H1 (cell line): ENCODE results near the gene LAMA4. TPM values are rescaled to one million over a fixed set of nuclear protein-coding genes. Genes with fewer than 3 reads are reported as not detected.

Source experiments
- CTCF ChIA-PET: fragments of 300-600 bp; sonication (Branson Sonifier 250); formaldehyde crosslinking; loops from one replicate; lab custom pipeline; 2021; ENCODE audit not compliant: partially characterized antibody; lab: Charles Lee
- POLR2A ChIA-PET: fragments of 300-600 bp; sonication (Branson Sonifier 250); formaldehyde crosslinking; loops from one replicate; lab custom pipeline; 2021; ENCODE audit warnings: inconsistent platforms; ENCODE audit not compliant: partially characterized antibody; lab: Charles Lee
- DNase-seq, 2 experiments: peaks; one replicate each; pipeline versions ENCODE4 v3.0.0 to v3.0.0-alpha.2; 2010 to 2022; ENCODE audit warnings: low spot score in 2 of 2, low read depth in 1 of 2, mixed read lengths in 1 of 2
- FAIRE-seq: peaks from 2 replicates; lab custom pipeline; 2011; peaks lifted over from hg19 to GRCh38; lab: Jason Lieb, UNC
- H2AFZ ChIP-seq: 2 replicates; pipeline ENCODE4 v1.8.1; 2012; ENCODE audit warnings: low read length, inconsistent platforms
- H2AK5ac ChIP-seq: 2 replicates; pipeline ENCODE4 v1.6.1; 2013; ENCODE audit warnings: low read depth, low read length
- H2BK120ac ChIP-seq: replicated peaks from 2 replicates; pipeline ENCODE3; 2013; ENCODE audit warnings: low read depth, low read length, inconsistent platforms
- H2BK12ac ChIP-seq: 2 replicates; pipeline ENCODE4 v1.6.1; 2013; ENCODE audit warnings: low read depth, low read length
- H2BK15ac ChIP-seq: 2 replicates; pipeline ENCODE4 v1.6.1; 2013; ENCODE audit warnings: low read length
- H2BK20ac ChIP-seq: 2 replicates; pipeline ENCODE4 v1.6.1; 2013; ENCODE audit warnings: low read length
- H2BK5ac ChIP-seq: 2 replicates; pipeline ENCODE4 v1.6.1; 2013; ENCODE audit warnings: low read depth, low read length
- H3K14ac ChIP-seq: 2 replicates; pipeline ENCODE4 v1.6.1; 2013; ENCODE audit warnings: inconsistent platforms; ENCODE audit not compliant: insufficient read length
- H3K18ac ChIP-seq: 2 replicates; pipeline ENCODE4 v1.6.1; 2013; ENCODE audit warnings: low read length; ENCODE audit errors: extremely low read depth
- H3K23ac ChIP-seq: 2 replicates; pipeline ENCODE4 v1.6.1; 2013; ENCODE audit warnings: inconsistent platforms; ENCODE audit not compliant: insufficient read length
- H3K23me2 ChIP-seq: 2 replicates; pipeline ENCODE4 v1.6.1; 2013; ENCODE audit warnings: low read depth, low read length
- H3K27ac ChIP-seq: 2 replicates; pipeline ENCODE4 v1.6.1; 2011; ENCODE audit warnings: low read depth, low read length, inconsistent platforms
- H3K27me3 ChIP-seq, 4 experiments: replicated peaks in 1 of 4; 1 replicate in 1 of 4; 2 replicates in 3 of 4; pipeline versions ENCODE4 v1.6.1 to v1.8.1; 2011 to 2013; ENCODE audit warnings: low read length in 3 of 4, mild to moderate bottlenecking in 3 of 4, inconsistent platforms in 2 of 4, mixed read lengths in 2 of 4, moderate library complexity in 1 of 4; ENCODE audit not compliant: control insufficient read depth in 3 of 4, insufficient read depth in 3 of 4; ENCODE audit errors: extremely low read depth in 1 of 4
- H3K36me3 ChIP-seq, 4 experiments: 2 replicates each; pipeline versions ENCODE4 v1.6.1 to v1.8.1; 2011 to 2013; ENCODE audit warnings: mild to moderate bottlenecking in 4 of 4, low read length in 3 of 4, moderate library complexity in 2 of 4, control low read depth in 1 of 4, inconsistent platforms in 1 of 4; ENCODE audit not compliant: insufficient read depth in 4 of 4, control insufficient read depth in 2 of 4
- H3K4ac ChIP-seq: replicated peaks from 2 replicates; pipeline ENCODE3; 2013; ENCODE audit warnings: low read length, low read depth, mixed read lengths, inconsistent platforms; ENCODE audit not compliant: insufficient read length
- H3K4me1 ChIP-seq, 4 experiments: replicated peaks in 1 of 4; 1 replicate in 1 of 4; 2 replicates in 3 of 4; pipeline versions ENCODE4 v1.6.1 to v1.8.1; 2011 to 2013; ENCODE audit warnings: low read length in 3 of 4, inconsistent platforms in 2 of 4, mixed read lengths in 1 of 4; ENCODE audit not compliant: insufficient read depth in 4 of 4, control insufficient read depth in 3 of 4
- H3K4me2 ChIP-seq, 2 experiments: 2 replicates each; pipeline versions ENCODE4 v1.6.1 to v1.8.1; 2011 to 2013; ENCODE audit warnings: low read depth in 2 of 2, low read length in 2 of 2, control low read depth in 1 of 2, inconsistent platforms in 1 of 2, mild to moderate bottlenecking in 1 of 2; ENCODE audit not compliant: insufficient read depth in 1 of 2
- H3K4me3 ChIP-seq, 4 experiments: fragments of 200-600, 300-600 bp in 1 of 4; sonication (generic), shearing (Covaris generic), sonication (Bioruptor Twin) in 1 of 4; 2 replicates each; pipeline versions ENCODE4 v1.5.1 to v1.8.1; 2011 to 2016; ENCODE audit warnings: low read length in 4 of 4, low read depth in 3 of 4, control low read depth in 2 of 4, inconsistent platforms in 2 of 4, mild to moderate bottlenecking in 2 of 4, mixed read lengths in 1 of 4, moderate library complexity in 1 of 4; ENCODE audit not compliant: insufficient read depth in 2 of 4; ENCODE audit errors: extremely low read depth in 1 of 4
- H3K56ac ChIP-seq: replicated peaks from 2 replicates; pipeline ENCODE3; 2013; ENCODE audit warnings: low read depth, mild to moderate bottlenecking, mixed read lengths, low read length, inconsistent platforms; ENCODE audit not compliant: insufficient read length
- H3K79me1 ChIP-seq: 2 replicates; pipeline ENCODE4 v1.6.1; 2013; ENCODE audit warnings: low read depth, low read length, control low read depth
- H3K79me2 ChIP-seq, 2 experiments: 2 replicates each; pipeline versions ENCODE4 v1.6.1 to v1.8.1; 2012 to 2013; ENCODE audit warnings: low read length in 2 of 2, mild to moderate bottlenecking in 2 of 2, inconsistent platforms in 1 of 2; ENCODE audit not compliant: insufficient read depth in 2 of 2, control insufficient read depth in 1 of 2
- H3K9ac ChIP-seq, 4 experiments: replicated peaks in 1 of 4; 1 replicate in 1 of 4; 2 replicates in 3 of 4; pipeline versions ENCODE4 v1.6.1 to v1.8.1; 2011 to 2013; ENCODE audit warnings: low read depth in 3 of 4, low read length in 3 of 4, control low read depth in 2 of 4, mild to moderate bottlenecking in 2 of 4, moderate library complexity in 2 of 4, inconsistent platforms in 1 of 4; ENCODE audit errors: extremely low read depth in 1 of 4
- H3K9me3 ChIP-seq, 2 experiments: 2 replicates each; pipeline versions ENCODE4 v1.6.1 to v1.8.1; 2012 to 2013; ENCODE audit warnings: mild to moderate bottlenecking in 2 of 2, moderate library complexity in 2 of 2, control low read depth in 1 of 2, inconsistent platforms in 1 of 2, low read depth in 1 of 2, low read length in 1 of 2, mixed read lengths in 1 of 2; ENCODE audit not compliant: insufficient read depth in 2 of 2
- H4K20me1 ChIP-seq, 2 experiments: replicated peaks in 1 of 2; 2 replicates each; pipeline versions ENCODE3 to v1.8.1; 2011 to 2013; ENCODE audit warnings: inconsistent platforms in 2 of 2, low read length in 2 of 2, mild to moderate bottlenecking in 1 of 2; ENCODE audit not compliant: insufficient read depth in 2 of 2, control insufficient read depth in 1 of 2
- H4K5ac ChIP-seq: 2 replicates; pipeline ENCODE4 v1.6.1; 2013; ENCODE audit warnings: low read length, low read depth, mixed read lengths, inconsistent platforms; ENCODE audit not compliant: insufficient read length
- H4K8ac ChIP-seq: 2 replicates; pipeline ENCODE4 v1.8.0; 2013; ENCODE audit warnings: mild to moderate bottlenecking, moderate library complexity, low read length, inconsistent platforms; ENCODE audit not compliant: insufficient read depth; ENCODE audit errors: extremely low read depth
- H4K91ac ChIP-seq: replicated peaks from 2 replicates; pipeline ENCODE3; 2013; ENCODE audit warnings: low read length, mixed read lengths, inconsistent platforms; ENCODE audit not compliant: insufficient read length
- ATF2 ChIP-seq: IDR thresholded peaks from 2 replicates; pipeline ENCODE4 v1.6.1; 2012; ENCODE audit warnings: low read length, inconsistent platforms
- ATF3 ChIP-seq: IDR thresholded peaks from 2 replicates; pipeline ENCODE4 v1.6.1; 2011; ENCODE audit warnings: low read depth, mild to moderate bottlenecking, low read length; ENCODE audit not compliant: insufficient read depth
- BACH1 ChIP-seq: IDR thresholded peaks from 2 replicates; pipeline ENCODE4 v1.6.1; 2012; ENCODE audit warnings: low read length, improper control_type of control experiment
- CHD2 ChIP-seq: IDR thresholded peaks from 2 replicates; pipeline ENCODE4 v1.6.1; 2012; ENCODE audit warnings: low read length, improper control_type of control experiment
- FOSL1 ChIP-seq: IDR thresholded peaks from 2 replicates; pipeline ENCODE4 v1.6.1; 2011; ENCODE audit warnings: mild to moderate bottlenecking, low read depth, low read length, moderate library complexity; ENCODE audit not compliant: insufficient read depth
- HDAC2 ChIP-seq, 2 experiments: fragments of 300-600 bp in 1 of 2; sonication (generic) in 1 of 2; IDR thresholded peaks; 2 replicates each; pipeline ENCODE4 v1.6.1; 2011 to 2012; ENCODE audit warnings: low read depth in 2 of 2, low read length in 2 of 2, mild to moderate bottlenecking in 2 of 2, moderate library complexity in 2 of 2, borderline replicate concordance in 1 of 2, inconsistent platforms in 1 of 2
- JUND ChIP-seq: IDR thresholded peaks from 2 replicates; pipeline ENCODE4 v1.6.1; 2011; ENCODE audit warnings: mild to moderate bottlenecking, improper control_type of control experiment, low read length
- POLR2A ChIP-seq, 2 experiments: IDR thresholded peaks; 1 replicate in 1 of 2; 2 replicates in 1 of 2; pipeline ENCODE4 v1.6.1; 2011; ENCODE audit warnings: low read depth in 2 of 2, low read length in 2 of 2, mild to moderate bottlenecking in 2 of 2; ENCODE audit errors: control extremely low read depth in 1 of 2
- SIN3A ChIP-seq, 2 experiments: IDR thresholded peaks in 1 of 2; conservative IDR thresholded peaks in 1 of 2; 2 replicates each; pipeline ENCODE4 v1.6.1; 2011 to 2012; ENCODE audit warnings: low read length in 2 of 2, improper control_type of control experiment in 1 of 2, low read depth in 1 of 2, mild to moderate bottlenecking in 1 of 2
- SIRT6 ChIP-seq: IDR thresholded peaks from one replicate; pipeline ENCODE4 v1.7.1; 2012; ENCODE audit warnings: low read length, inconsistent platforms
- TAF1 ChIP-seq: IDR thresholded peaks from 2 replicates; pipeline ENCODE4 v1.6.1; 2011; ENCODE audit warnings: mild to moderate bottlenecking, low read depth, low read length
- YY1 ChIP-seq: IDR thresholded peaks from 2 replicates; pipeline ENCODE4 v1.6.1; 2011; ENCODE audit warnings: low read depth, mild to moderate bottlenecking, low read length
- WGBS, 2 experiments: shearing (Covaris generic) in 1 of 2; methylation state at CpG; one replicate each; pipeline versions ENCODE4 v1.1.6 to v1.1.7; 2013 to 2015; ENCODE audit warnings: low lambda C conversion rate in 2 of 2, mixed read lengths in 2 of 2, inconsistent platforms in 1 of 2, low coverage in 1 of 2, missing lambda C conversion rate in 1 of 2; ENCODE audit not compliant: insufficient replicate concordance in 2 of 2, insufficient coverage in 1 of 2, insufficient read length in 1 of 2; ENCODE audit errors: extremely low coverage in 1 of 2, missing lambda C conversion rate in 1 of 2; 5-methylcytosine and 5-hydroxymethylcytosine counted together
- polyA plus RNA-seq, 7 experiments: library from polyadenylated mRNA; depleted of rRNA in 3 of 7; stranded (reverse) in 5 of 7; unstranded in 2 of 7; fragments of >200 nt in 5 of 7; fragments of 200-250 nt in 2 of 7; gene quantifications; 1 replicate in 5 of 7; 2 replicates in 1 of 7; 4 replicates in 1 of 7; pipeline versions ENCODE4 v1.2.1 to v1.2.3, GENCODE V29; 2011 to 2013; ENCODE audit warnings: missing spikeins in 2 of 7, mixed read lengths in 2 of 7
- total RNA-seq: library from RNA; stranded (reverse); fragmentation: NEBNext Ultra II Directional; extraction: Animal tissue kit (Norgen Biotek cat#: 25700); gene quantifications from 2 replicates; pipeline ENCODE4 v1.2.1, GENCODE V29; 2021
- TF ChIP-seq, protein P1 (sequence below): IDR thresholded peaks from 2 replicates; pipeline ENCODE4 v1.6.1; 2012; ENCODE audit warnings: inconsistent platforms

The LAMA4 gene
- total and polyA plus RNA-seq, 2 of the 8 experiments (the other 6 are each of a cell fraction or from before 2014, with no cell fraction given) = 0.95 to 1.5 TPM

- no peaks in the 10 kb centered on the region for H3K27me3 ChIP-seq
- no peak overlapping the region for H4K5ac ChIP-seq
- ChIA-PET POLR2A (no interaction called here), CTCF (no interaction called here)
- H3K79me2 ChIP-seq = no peaks in the 10 kb centered on the region
- H4K91ac ChIP-seq = no peak overlapping the region
- no peak overlapping the region for H2BK5ac ChIP-seq
- H3K4me3 ChIP-seq = no peak overlapping the region
- no peaks in the 10 kb centered on the region for H3K23me2 ChIP-seq
- no peak overlapping the region for H2BK20ac ChIP-seq
- H3K79me1 ChIP-seq = no peaks in the 10 kb centered on the region
- H3K14ac ChIP-seq = no peak overlapping the region
- no peaks in the 10 kb centered on the region for H3K4me1 ChIP-seq
- no peaks in the 10 kb centered on the region for H3K9me3 ChIP-seq
- no peak overlapping the region for H2BK120ac ChIP-seq
- no peak overlapping the region for H2BK15ac ChIP-seq
- no peak overlapping the region for H3K23ac ChIP-seq
- H3K27ac ChIP-seq = no peak overlapping the region
- no peak overlapping the region for H3K4me2 ChIP-seq
- no peaks in the 10 kb centered on the region for H3K36me3 ChIP-seq
- H3K9ac ChIP-seq = no peak overlapping the region
- no peak overlapping the region for H3K56ac ChIP-seq
- no peak for DNase-seq
- H2AK5ac ChIP-seq = no peak overlapping the region
- H4K20me1 ChIP-seq = no peaks in the 10 kb centered on the region
- no peak overlapping the region for H3K4ac ChIP-seq
- H2BK12ac ChIP-seq = no peak overlapping the region
- no peak overlapping the region for H2AFZ ChIP-seq
- FAIRE-seq = no peak
- WGBS, 2 experiments = 92% methylated on average over 2 of the region's 2 CpGs; no CpG with 5 or more reads in 1 of the 2 experiments
- H3K18ac ChIP-seq = no peak overlapping the region
- no peak overlapping the region for H4K8ac ChIP-seq
- TF ChIP-seq POLR2A (IDR thresholded peaks at IDR 0.05; ENCODE audit: control extremely low read depth in 1 of 2, low read depth in 2 of 2, low read length in 2 of 2) (no peak), BACH1 (no peak), YY1 (no peak), SIN3A (conservative IDR thresholded peaks at IDR 0.05 in 1 of 2, IDR thresholded peaks at IDR 0.05 in 1 of 2; ENCODE audit: low read depth in 1 of 2, low read length in 2 of 2) (no peak), SIRT6 (no peak), ATF3 (no peak), TAF1 (no peak), HDAC2 (IDR thresholded peaks at IDR 0.05; ENCODE audit: borderline replicate concordance in 1 of 2, low read depth in 2 of 2, low read length in 2 of 2) (no peak), JUND (no peak), ATF2 (no peak), FOSL1 (no peak), CHD2 (no peak)
- TF ChIP-seq, protein P1, sequence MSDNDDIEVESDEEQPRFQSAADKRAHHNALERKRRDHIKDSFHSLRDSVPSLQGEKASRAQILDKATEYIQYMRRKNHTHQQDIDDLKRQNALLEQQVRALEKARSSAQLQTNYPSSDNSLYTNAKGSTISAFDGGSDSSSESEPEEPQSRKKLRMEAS = no peak
Observed at GRCh38 chr6:112141707-112142106, 112.7 kb downstream of the LAMA4 start.
